ENCODE results near the gene PNPLA7.

GRCh38 chr9:137500666-137501397, 49.4 kb downstream of the PNPLA7 start:
- TF ChIP-seq CTCF (IDR thresholded peaks at IDR 0.05 in 2 of 3, conservative IDR thresholded peaks at IDR 0.05 in 1 of 3; ENCODE audit: borderline replicate concordance in 1 of 3, insufficient read depth in 1 of 3, low read depth in 2 of 3, low read length in 2 of 3) (no peak), POLR2AphosphoS5 (IDR thresholded peaks at IDR 0.05; ENCODE audit: low read depth, low read length) (no peak), MAX (IDR thresholded peaks at IDR 0.05) (no peak), POLR2A (IDR thresholded peaks at IDR 0.05; ENCODE audit: borderline replicate concordance, extremely low read depth, insufficient read depth, insufficient read length) (no peak), TCF7L2 (IDR thresholded peaks at IDR 0.05; ENCODE audit: borderline replicate concordance, extremely low read depth, insufficient read depth, insufficient read length) (no peak), EZH2 (IDR thresholded peaks at IDR 0.05) (no peak), EZH2phosphoT487 (IDR thresholded peaks at IDR 0.05; ENCODE audit: borderline replicate concordance) (no peak), ZNF274 (IDR thresholded peaks at IDR 0.05; ENCODE audit: low read depth, low read length) (no peak), REST (IDR thresholded peaks at IDR 0.05; ENCODE audit: low read depth) (no peak), SIN3A (IDR thresholded peaks at IDR 0.05; ENCODE audit: low read depth) (no peak)
